ENCODE data around the gene TRIM31.

TRIM31 gene

GRCh38 chr6:30092852-30093543, 19.9 kb downstream of the TRIM31 start:
- POLR2A ChIA-PET: interaction anchor here (1.0 kb wide), 1 partner anchor 22 kb away, joined by 3 read pairs; no protein-coding TSS in a partner anchor
- DNase-seq (ENCODE audit: low read depth, low spot score): no peak
- H3K4me3 ChIP-seq (ENCODE audit: low read depth, low read length): no peak overlapping the region
- TF ChIP-seq CTCF (IDR thresholded peaks at IDR 0.05; ENCODE audit: insufficient read depth, low read length, missing control alignments): no peak
- CTCF ChIA-PET: interaction anchor here (0.8 to 3.0 kb wide), 4 partner anchors 11 to 38 kb away, joined by 3 to 19 read pairs (median 10); no protein-coding TSS in a partner anchor

DNA sequence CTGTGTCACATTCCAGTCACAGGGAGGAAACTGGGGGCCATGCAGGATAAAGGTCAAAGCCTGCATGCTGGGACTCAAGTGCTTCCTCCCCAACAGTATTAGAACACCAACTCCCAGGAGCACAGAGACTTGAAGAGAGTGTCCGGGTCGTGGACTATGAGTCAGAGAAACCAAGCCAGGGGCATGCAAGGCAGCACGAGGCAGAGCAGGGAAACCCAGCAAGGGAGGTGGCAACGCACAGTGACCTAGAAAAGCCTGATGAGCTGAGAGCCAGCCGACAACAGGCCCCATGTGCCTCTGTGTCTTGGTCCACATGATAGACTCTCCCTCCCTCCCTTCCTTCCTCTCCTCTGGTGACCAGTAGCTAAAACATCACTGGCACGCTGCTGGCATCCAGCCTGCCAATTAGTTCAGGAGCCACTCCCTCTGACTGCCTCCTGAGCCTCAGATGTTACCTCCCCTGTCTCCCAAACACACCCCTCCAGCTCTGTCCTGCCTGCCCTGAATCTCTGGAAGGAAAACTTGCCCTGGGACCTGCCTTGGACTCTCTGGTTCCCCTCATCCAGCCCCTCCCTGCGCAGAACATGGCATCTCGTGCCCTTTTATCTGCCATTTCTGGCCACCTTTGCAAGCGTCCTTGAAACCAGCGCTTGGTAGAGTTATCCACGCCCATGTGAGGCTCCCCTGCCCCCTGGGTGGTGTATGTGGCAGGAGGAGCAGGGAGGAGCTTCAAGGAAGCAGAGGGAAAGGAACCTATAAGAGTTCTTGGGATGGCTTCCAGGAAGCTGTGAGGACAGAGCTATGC, 21.1 kb downstream of the TRIM31 start:
- DNase-seq (ENCODE audit: low read depth, low spot score): no peak
- no peak for TF ChIP-seq CTCF (IDR thresholded peaks at IDR 0.05; ENCODE audit: insufficient read depth, low read length, missing control alignments)
- H3K4me3 ChIP-seq (ENCODE audit: low read depth, low read length): no peak overlapping the region
- ChIA-PET POLR2A (interaction anchor here (0.9 kb wide), 1 partner anchor 10 kb away, joined by 4 read pairs; no protein-coding TSS in a partner anchor), CTCF (interaction anchor here (0.8 to 2.5 kb wide), 3 partner anchors 10 to 40 kb away, joined by 4 to 16 read pairs (median 5); no protein-coding TSS in a partner anchor)

- CTCF ChIA-PET: interaction anchor here (0.7 to 2.0 kb wide), 2 partner anchors 8 to 43 kb away, joined by 3 to 8 read pairs; no protein-coding TSS in a partner anchor
- TF ChIP-seq CTCF (IDR thresholded peaks at IDR 0.05; ENCODE audit: insufficient read depth, low read length, missing control alignments): no peak
- no peak for DNase-seq (ENCODE audit: low read depth, low spot score)
- no peak overlapping the region for H3K4me3 ChIP-seq (ENCODE audit: low read depth, low read length)
- POLR2A ChIA-PET: interaction anchor here (0.7 kb wide), 2 partner anchors 20 to 126 kb away, joined by 3 to 4 read pairs; partner anchors contain the start of genes PPP1R11 and TRIM26
These were observed 25.0 kb downstream of the TRIM31 start for GRCh38 chr6:30087876-30088275.

DNA sequence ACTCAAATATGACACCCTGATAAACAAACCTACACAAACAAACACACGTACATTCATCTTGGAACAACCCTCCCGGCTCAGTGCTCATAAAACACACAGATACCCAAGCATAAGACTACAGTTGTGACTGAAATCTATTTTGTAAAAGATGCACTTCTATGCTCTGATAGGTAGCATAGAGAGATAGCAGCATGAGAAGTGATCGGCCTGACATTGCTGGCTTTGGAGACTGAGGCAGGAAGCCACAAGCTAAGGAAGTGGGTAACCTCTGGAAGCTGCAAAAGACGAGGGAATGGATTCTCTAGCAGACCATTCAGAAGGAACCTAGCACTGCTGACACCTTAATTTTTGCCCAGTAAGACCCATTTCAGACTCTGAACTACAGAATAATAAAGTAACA, 35.7 kb downstream of the TRIM31 start:
- DNase-seq (ENCODE audit: low read depth, low spot score): no peak
- TF ChIP-seq CTCF (IDR thresholded peaks at IDR 0.05; ENCODE audit: insufficient read depth, low read length, missing control alignments): no peak
- H3K4me3 ChIP-seq (ENCODE audit: low read depth, low read length): no peak overlapping the region
- POLR2A ChIA-PET: no interaction called here
- CTCF ChIA-PET: interaction anchor here (1.3 to 1.5 kb wide), 2 partner anchors 25 to 54 kb away, joined by 3 to 6 read pairs; no protein-coding TSS in a partner anchor

GRCh38 chr6:30075790-30076732, 36.8 kb downstream of the TRIM31 start:
- no peak overlapping the region for H3K4me3 ChIP-seq (ENCODE audit: low read depth, low read length)
- DNase-seq (ENCODE audit: low read depth, low spot score): no peak
- ChIA-PET CTCF (no interaction called here), POLR2A (no interaction called here)
- TF ChIP-seq CTCF (IDR thresholded peaks at IDR 0.05; ENCODE audit: insufficient read depth, low read length, missing control alignments): peak; percentile 18
